HEK293T (cell line): Measurements from ENCODE around the gene DNAH10.

Source experiments
- CTCF ChIA-PET: fragments of 350-600 bp; formaldehyde crosslinking; extraction: SDS; loops from one replicate; lab custom pipeline; 2021; ENCODE audit warnings: antibody characterized with exemption, inconsistent platforms; lab: Yijun Ruan, JAX
- POLR2A ChIA-PET: fragments of 350-600 bp; formaldehyde crosslinking; extraction: SDS; loops from one replicate; lab custom pipeline; 2020; ENCODE audit warnings: antibody characterized with exemption, inconsistent platforms; lab: Yijun Ruan, JAX
- DNase-seq: peaks from one replicate; pipeline ENCODE4 v3.0.0; 2012; ENCODE audit warnings: mixed read lengths; ENCODE audit errors: extremely low spot score
- ARNT ChIP-seq: fragments of 450-650 bp; IDR thresholded peaks from 2 replicates; pipeline ENCODE4 v1.6.1; 2017; ENCODE audit warnings: mild to moderate bottlenecking
- BHLHE40 ChIP-seq: fragments of 450-650 bp; IDR thresholded peaks from 2 replicates; pipeline ENCODE4 v1.6.1; 2016; ENCODE audit warnings: mild to moderate bottlenecking, moderate library complexity, borderline replicate concordance
- CTBP1 ChIP-seq: fragments of 450-650 bp; IDR thresholded peaks from 2 replicates; pipeline ENCODE4 v1.6.1; 2016; ENCODE audit warnings: borderline replicate concordance
- ELF4 ChIP-seq: fragments of 450-650 bp; IDR thresholded peaks from 2 replicates; pipeline ENCODE4 v1.6.1; 2017; ENCODE audit warnings: antibody characterized with exemption
- FOXA1 ChIP-seq: fragments of 450-650 bp; IDR thresholded peaks from 2 replicates; pipeline ENCODE4 v1.6.1; 2016; ENCODE audit warnings: mild to moderate bottlenecking
- FOXK2 ChIP-seq: fragments of 450-650 bp; IDR thresholded peaks from 2 replicates; pipeline ENCODE4 v1.6.1; 2016; ENCODE audit warnings: mild to moderate bottlenecking
- FOXM1 ChIP-seq: fragments of 450-650 bp; IDR thresholded peaks from 2 replicates; pipeline ENCODE4 v1.6.1; 2017; ENCODE audit warnings: mild to moderate bottlenecking, borderline replicate concordance
- HDGF ChIP-seq: fragments of 450-650 bp; IDR thresholded peaks from 2 replicates; pipeline ENCODE4 v1.6.1; 2017; ENCODE audit warnings: antibody characterized with exemption, borderline replicate concordance
- L3MBTL2 ChIP-seq: fragments of 450-650 bp; conservative IDR thresholded peaks from 2 replicates; pipeline ENCODE4 v1.6.1; 2016; ENCODE audit warnings: mild to moderate bottlenecking
- LEF1 ChIP-seq: fragments of 450-650 bp; IDR thresholded peaks from 2 replicates; pipeline ENCODE4 v1.6.1; 2017; ENCODE audit warnings: mild to moderate bottlenecking, borderline replicate concordance
- NFRKB ChIP-seq: fragments of 450-650 bp; IDR thresholded peaks from 2 replicates; pipeline ENCODE4 v1.6.1; 2016; ENCODE audit warnings: mild to moderate bottlenecking, moderate library complexity
- SP1 ChIP-seq: fragments of 450-650 bp; IDR thresholded peaks from 2 replicates; pipeline ENCODE4 v1.6.1; 2017
- SUZ12 ChIP-seq: fragments of 450-650 bp; IDR thresholded peaks from 2 replicates; pipeline ENCODE4 v1.6.1; 2016; ENCODE audit warnings: mild to moderate bottlenecking
- TARDBP ChIP-seq: fragments of 450-650 bp; IDR thresholded peaks from 2 replicates; pipeline ENCODE4 v1.6.1; 2016
- ZNF384 ChIP-seq: fragments of 450-650 bp; IDR thresholded peaks from 2 replicates; pipeline ENCODE4 v1.6.1; 2016
- TF ChIP-seq, protein P1 (sequence below): fragments of 450-650 bp; IDR thresholded peaks from 2 replicates; pipeline ENCODE4 v1.6.1; 2016

DNAH10 gene

DNA sequence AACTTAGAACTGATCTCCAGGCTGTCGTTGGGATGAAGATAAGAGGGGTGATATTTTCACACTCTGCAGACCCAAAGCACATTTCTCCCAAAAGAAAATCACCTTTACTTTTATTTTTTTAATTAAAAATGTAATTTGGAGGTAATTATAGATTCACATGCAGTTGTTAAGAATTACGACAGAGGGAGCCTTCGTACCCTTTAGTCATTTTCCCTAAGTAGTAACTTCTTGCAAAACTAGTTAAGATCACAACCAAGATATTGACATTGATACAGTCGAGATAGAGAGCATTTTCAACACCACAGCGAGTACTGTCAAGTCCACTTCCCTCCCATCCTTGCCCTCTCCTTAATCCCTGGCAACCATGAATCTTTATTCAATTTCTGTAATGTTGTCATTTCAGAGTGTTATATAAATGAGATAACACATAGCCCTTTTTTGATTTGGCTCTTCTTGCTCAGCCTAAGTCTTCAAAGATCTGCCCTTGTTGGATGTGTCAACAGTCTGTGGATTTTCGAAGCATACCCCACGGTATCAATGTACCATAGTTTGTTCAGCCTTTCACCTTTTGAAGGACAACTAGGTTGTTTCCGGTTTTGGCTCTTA is 39.6 kb downstream of the DNAH10 start:
- no peak for DNase-seq
- ChIA-PET CTCF (no interaction called here), POLR2A (no interaction called here)
- TF ChIP-seq FOXM1 = no peak
- TF ChIP-seq ZNF384 = no peak
- no peak for TF ChIP-seq NFRKB
- no peak for TF ChIP-seq CTBP1

DNA sequence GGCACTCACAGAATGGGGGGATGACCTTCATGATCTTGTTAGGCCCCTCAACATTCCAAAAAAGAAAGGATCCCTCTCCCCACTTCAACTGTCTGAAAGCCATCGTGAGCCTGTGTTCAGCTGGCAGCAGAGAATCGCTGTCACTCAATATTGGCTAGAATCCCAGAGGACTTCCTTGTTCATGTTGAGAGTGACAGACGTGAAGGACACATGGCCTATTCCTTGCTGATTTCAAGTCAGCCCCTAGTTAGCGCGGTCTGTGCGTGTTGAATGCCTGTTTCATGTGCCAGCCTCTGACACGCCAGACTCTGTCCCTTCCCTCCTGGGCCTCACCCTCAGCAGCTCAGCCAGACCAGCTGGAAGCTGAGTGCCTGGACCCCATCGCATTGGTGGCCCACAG is 43.1 kb downstream of the DNAH10 start:
- CTCF ChIA-PET = no interaction called here
- DNase-seq = no peak
- POLR2A ChIA-PET = no interaction called here
- TF ChIP-seq TARDBP = no peak
- no peak for TF ChIP-seq SP1
- TF ChIP-seq, protein P1, sequence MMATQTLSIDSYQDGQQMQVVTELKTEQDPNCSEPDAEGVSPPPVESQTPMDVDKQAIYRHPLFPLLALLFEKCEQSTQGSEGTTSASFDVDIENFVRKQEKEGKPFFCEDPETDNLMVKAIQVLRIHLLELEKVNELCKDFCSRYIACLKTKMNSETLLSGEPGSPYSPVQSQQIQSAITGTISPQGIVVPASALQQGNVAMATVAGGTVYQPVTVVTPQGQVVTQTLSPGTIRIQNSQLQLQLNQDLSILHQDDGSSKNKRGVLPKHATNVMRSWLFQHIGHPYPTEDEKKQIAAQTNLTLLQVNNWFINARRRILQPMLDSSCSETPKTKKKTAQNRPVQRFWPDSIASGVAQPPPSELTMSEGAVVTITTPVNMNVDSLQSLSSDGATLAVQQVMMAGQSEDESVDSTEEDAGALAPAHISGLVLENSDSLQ = no peak
- TF ChIP-seq SUZ12 = no peak
- TF ChIP-seq FOXM1 = no peak
- no peak for TF ChIP-seq HDGF
- TF ChIP-seq NFRKB = no peak
- no peak for TF ChIP-seq BHLHE40
- TF ChIP-seq FOXK2 = no peak
- TF ChIP-seq ZNF384 = no peak
- no peak for TF ChIP-seq ARNT
- TF ChIP-seq LEF1 = no peak
- TF ChIP-seq L3MBTL2 = no peak
- TF ChIP-seq FOXA1 = no peak
- no peak for TF ChIP-seq CTBP1
- TF ChIP-seq ELF4 = no peak

DNA sequence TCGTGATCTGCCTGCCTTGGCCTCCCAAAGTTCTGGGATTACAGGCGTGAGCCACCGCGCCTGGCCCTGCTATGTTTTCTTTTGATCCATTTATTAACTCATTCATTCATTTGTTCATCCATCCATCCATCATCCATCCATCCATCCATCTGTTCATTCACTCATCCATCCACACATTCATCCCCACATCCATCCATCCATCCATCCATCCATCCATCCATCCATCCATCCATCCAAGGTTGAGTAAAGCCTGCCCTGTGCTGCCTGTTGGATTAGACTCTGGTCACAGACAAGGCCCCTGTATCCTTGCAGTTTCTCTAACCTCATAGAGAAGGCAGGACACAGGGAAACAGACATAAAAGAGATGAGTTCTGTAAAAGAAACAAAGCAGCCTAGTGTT is 44.9 kb downstream of the DNAH10 start:
- DNase-seq = no peak

DNA sequence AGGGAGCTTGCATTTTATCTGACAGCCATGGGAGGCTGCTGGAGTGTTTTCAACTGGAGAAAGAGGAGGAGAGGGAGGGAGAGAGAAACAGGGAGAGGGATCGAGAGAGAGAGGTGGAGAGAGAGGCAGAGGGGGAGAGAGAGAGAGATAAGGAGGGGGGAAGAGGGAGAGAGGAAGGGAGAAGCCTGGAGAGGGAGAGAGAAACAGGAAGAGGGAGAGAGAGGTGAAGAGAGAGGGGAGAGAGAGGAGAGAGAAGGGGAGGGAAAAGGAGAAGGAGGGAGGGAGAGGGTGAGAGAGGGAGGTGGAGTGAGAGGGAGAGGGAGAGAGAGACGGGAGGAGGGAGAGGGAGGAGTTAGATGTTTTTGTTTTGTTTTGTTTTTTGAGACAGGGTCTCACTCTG is 45.6 kb downstream of the DNAH10 start:
- DNase-seq = no peak
- TF ChIP-seq FOXK2 = no peak
- no peak for TF ChIP-seq ZNF384
- TF ChIP-seq FOXM1 = no peak
- no peak for TF ChIP-seq CTBP1
- no peak for TF ChIP-seq ARNT
- TF ChIP-seq BHLHE40 = no peak
- no peak for TF ChIP-seq ELF4
- TF ChIP-seq HDGF = no peak
- no peak for TF ChIP-seq SUZ12
- no peak for TF ChIP-seq NFRKB
- ChIA-PET CTCF (no interaction called here), POLR2A (interaction anchor here (0.8 kb wide), 1 partner anchor 179 kb away, joined by 3 read pairs; no protein-coding TSS in a partner anchor)

More for the DNA sequence above, 44.9 kb downstream of the DNAH10 start:
- no peak for TF ChIP-seq L3MBTL2
- ChIA-PET POLR2A (interaction anchor here (0.8 kb wide), 1 partner anchor 180 kb away, joined by 3 read pairs; no protein-coding TSS in a partner anchor), CTCF (interaction anchor here (0.6 kb wide), 1 partner anchor 549 kb away, joined by 3 read pairs; no protein-coding TSS in a partner anchor)

DNA sequence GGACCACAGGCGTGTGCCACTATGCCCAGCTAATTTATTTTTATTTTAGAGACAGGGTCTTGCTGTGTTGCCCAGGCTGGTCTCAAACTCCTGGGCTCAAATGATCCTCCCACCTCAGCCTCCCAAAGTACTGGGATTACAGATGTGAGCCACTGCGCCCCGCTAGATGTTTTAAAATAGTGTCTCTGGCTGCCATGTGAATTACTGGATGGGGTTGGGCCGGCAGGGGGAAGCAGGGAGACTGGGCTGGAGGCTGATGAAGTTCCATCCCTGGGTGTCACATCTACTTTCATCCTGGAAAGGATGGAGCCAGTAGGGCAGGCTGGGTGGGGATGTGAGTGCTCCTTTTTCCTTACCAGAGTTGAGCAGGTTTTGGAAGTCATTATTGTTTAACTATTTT is 46.1 kb downstream of the DNAH10 start:
- TF ChIP-seq BHLHE40 = no peak
- TF ChIP-seq ARNT = no peak
- no peak for TF ChIP-seq FOXK2
- peak; percentile 34 for DNase-seq
- CTCF ChIA-PET = no interaction called here
- POLR2A ChIA-PET = no interaction called here

DNA sequence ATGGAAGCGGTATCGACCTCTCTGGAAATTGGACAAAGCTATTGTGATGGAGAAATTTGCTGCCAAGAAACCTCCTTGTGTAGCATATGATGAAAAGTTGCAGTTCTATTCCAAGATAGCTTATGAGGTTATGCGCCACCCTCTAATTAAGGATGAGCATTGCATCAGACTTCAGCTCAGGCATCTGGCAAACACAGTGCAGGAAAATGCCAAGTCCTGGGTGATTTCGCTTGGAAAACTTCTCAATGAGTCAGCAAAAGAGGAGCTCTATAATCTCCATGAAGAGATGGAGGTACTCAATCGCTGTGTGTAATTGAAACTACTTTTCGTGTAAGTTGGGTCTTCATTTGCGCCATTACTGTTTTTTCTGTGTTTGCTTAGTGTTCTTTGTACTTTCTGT is 51.2 kb downstream of the DNAH10 start:
- TF ChIP-seq FOXK2 = no peak
- TF ChIP-seq FOXM1 = no peak
- TF ChIP-seq TARDBP = no peak
- TF ChIP-seq, protein P1 = no peak
- no peak for TF ChIP-seq ELF4
- no peak for TF ChIP-seq CTBP1
- TF ChIP-seq ARNT = no peak
- TF ChIP-seq SP1 = no peak
- no peak for TF ChIP-seq FOXA1
- TF ChIP-seq L3MBTL2 = no peak
- TF ChIP-seq BHLHE40 = no peak
- no peak for TF ChIP-seq LEF1
- TF ChIP-seq SUZ12 = no peak
- no peak for DNase-seq
- ChIA-PET POLR2A (interaction anchor here (0.6 kb wide), 1 partner anchor 103 kb away, joined by 3 read pairs; no protein-coding TSS in a partner anchor), CTCF (no interaction called here)

DNA sequence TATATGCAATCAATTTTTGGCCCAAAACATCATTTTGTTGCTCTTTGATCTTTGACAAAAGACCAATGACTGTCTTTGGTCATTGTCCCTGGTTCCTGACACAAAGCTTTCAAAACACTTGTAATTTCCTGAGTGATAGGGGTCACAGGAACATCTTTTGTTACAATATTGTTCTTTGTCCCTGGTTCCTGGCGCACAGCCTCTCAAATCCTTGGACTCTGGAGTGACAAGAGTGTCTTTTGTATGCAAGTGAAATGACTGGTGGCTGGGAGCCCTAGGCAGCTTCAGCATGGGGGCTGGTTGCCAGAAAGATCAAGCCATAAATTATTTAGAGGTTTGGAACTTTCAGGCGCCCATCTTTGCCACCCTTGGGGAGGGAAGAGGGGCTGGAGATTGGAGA is 53.9 kb downstream of the DNAH10 start:
- ChIA-PET CTCF (no interaction called here), POLR2A (no interaction called here)
- TF ChIP-seq LEF1 (no peak), ELF4 (no peak), TARDBP (no peak), SUZ12 (no peak), BHLHE40 (no peak), NFRKB (no peak)
- TF ChIP-seq, protein P1 = no peak
- no peak for DNase-seq
